GM19324 (cell line): ENCODE measurements around the gene TBCD.

ENCODE experiments used
- ATAC-seq: cut with Tn5 transposase; IDR thresholded peaks from one replicate; pipeline ENCODE4 v1.9.1; 2021; ENCODE audit warnings: mild to moderate bottlenecking, moderate library complexity; ENCODE audit not compliant: unreplicated experiment, low FRiP score

The TBCD gene

GRCh38 chr17:82917699-82918345 lies 166.0 kb downstream of the TBCD start:
- no peak for ATAC-seq

DNA sequence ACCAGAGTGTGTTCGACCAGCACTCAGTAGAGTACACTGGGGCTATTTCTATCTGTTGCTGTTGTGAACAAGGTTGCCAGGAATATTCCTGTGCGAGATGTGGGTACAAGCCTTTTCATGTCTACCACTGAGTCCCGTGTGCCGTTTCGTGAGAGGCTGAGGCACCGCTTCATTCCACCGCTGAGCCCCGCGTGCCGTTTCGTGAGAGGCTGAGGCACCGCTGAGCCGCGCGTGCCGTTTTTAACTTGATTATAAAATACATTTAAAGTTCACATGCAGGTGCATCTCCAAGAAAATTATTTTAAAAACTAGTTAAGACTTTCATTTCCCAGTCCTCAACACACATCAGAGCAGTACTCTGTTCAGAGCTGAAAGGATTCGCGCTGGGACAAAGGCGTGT lies 166.6 kb downstream of the TBCD start:
- ATAC-seq, result no peak

- ATAC-seq, result no peak
Observed at GRCh38 chr17:82920150-82920549, 168.3 kb downstream of the TBCD start.

GRCh38 chr17:82920715-82921114 lies 168.8 kb downstream of the TBCD start:
- ATAC-seq, result no peak

GRCh38 chr17:82921426-82921825 lies 169.6 kb downstream of the TBCD start:
- no peak for ATAC-seq

GRCh38 chr17:82922646-82923045 lies 170.8 kb downstream of the TBCD start:
- no peak for ATAC-seq

DNA sequence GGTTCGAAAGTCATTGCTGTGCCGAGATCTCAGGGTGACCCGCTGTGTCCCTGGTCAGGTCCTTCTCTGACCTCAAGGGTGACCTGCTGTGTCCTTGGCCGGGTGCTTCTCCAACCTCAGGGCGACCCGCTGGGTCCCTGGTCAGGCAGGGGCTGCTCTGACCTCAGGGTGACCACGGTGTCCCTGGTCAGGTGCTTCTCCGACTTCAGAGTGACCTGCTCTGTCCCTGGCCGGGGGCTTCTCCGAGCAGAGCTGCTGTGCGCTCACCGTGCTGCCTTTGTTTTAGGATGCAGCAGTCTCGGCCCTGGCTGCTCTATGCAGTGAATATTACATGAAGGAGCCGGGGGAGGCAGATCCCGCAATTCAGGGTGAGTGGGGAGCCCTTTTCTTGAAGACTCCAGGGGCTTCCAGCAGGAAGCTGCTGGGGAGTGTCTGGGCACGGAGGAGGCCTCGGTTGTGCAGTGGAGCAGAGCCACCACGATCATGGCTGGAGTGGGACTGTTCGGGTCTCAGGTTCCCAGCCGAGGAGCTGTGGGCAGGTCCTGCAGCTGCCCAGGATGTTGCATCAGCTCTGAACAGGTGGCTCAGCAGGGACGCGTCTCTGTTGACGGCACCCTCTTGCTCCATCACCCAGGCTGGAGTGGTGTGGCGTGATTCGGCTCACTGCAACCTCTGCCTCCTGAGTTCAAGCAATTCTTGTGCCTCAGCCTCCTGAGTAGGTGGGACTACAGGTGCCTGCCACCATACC lies 171.7 kb downstream of the TBCD start:
- no peak for ATAC-seq

GRCh38 chr17:82924214-82924613 lies 172.3 kb downstream of the TBCD start:
- no peak for ATAC-seq

- ATAC-seq, result no peak
Observed at GRCh38 chr17:82924812-82925211, 172.9 kb downstream of the TBCD start.

DNA sequence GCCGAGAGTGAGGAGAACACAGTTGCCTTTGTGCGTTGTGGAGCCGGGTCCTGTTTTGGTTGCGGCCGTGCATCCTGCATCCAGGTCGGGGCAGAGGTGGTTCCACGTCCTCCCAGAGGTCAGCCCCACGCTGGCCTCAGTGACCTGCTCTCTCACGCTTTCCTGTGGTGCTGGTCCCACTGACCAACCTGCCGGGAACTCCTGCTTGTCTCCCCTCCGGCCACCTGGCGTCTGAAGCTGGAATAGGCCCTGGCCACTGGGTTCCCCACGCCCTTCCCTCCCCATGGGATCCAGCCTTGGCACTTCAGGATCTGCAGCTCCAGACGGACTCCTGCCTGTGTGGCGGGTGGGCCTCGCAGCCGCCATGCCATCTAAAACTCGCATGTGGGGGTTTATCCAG lies 173.5 kb downstream of the TBCD start:
- ATAC-seq, result no peak

GRCh38 chr17:82926081-82926480 lies 174.2 kb downstream of the TBCD start:
- no peak for ATAC-seq

- ATAC-seq, result no peak
Observed at GRCh38 chr17:82926716-82927115, 174.9 kb downstream of the TBCD start.

- no peak for ATAC-seq
Observed at GRCh38 chr17:82927311-82927660, 175.4 kb downstream of the TBCD start.

DNA sequence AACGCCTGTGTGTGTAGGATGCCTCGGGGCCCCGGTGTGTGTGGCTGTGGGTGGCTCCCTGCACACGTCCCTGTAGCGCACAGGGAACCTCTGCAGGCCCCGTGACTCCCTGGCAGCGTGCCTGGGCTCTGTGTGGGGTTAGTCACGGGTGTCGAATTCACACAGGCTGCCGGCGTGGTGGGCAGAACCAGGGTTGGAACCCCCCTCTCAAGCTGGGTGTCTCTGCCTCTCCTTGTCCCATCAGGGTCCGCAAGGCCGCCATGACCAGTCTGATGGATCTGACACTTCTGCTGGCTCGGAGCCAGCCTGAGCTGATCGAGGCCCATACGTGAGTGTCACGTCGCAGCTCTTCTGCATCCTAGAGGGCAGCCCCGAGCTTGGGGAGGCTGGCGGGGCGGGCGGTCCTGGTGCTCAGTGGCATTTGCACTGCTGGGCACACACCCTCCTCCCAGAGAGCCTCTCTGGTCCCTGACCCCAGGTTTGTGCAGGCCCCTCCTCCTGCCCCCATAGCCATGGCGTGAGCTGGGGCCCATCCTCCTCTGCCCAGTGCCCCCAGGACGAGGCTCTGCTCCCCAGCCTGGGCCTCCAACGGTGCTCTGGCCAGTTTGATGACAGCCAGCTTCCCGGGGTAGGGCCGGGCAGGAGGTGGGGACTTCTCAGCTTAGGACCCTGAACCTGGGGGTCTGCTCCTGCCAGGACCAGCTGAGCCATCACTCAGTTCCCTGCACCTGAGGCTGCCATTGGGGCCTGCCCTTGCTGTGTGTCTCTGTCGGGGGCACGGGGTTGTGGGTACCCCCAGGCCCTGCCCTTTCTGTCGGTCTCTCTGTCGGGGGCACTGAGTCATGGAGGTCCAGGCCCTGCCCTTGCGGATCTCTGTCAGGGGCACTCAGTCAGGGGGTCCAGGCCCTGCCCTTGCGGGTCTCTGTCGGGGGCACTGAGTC lies 176.1 kb downstream of the TBCD start:
- no peak for ATAC-seq

- no peak for ATAC-seq
Observed at GRCh38 chr17:82929011-82929622, 177.3 kb downstream of the TBCD start.

DNA sequence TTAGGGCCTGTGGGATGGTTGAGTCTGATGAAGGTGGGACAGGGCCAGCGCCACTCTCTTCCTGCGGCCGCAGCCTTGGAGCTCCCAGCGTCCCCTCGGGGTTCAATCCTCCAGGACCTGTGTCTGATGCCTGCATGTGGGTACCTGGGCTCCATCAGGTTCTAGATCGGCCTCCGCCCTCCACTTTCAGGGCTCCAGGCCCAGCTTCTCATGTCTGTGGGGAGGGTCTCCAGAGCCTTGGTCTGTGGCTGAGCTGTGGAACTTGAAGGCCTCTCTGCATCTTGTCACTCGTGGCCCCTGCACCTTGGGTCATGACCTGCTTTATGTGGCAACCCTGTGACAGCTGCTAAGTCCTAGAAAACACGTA lies 177.8 kb downstream of the TBCD start:
- ATAC-seq, result no peak

DNA sequence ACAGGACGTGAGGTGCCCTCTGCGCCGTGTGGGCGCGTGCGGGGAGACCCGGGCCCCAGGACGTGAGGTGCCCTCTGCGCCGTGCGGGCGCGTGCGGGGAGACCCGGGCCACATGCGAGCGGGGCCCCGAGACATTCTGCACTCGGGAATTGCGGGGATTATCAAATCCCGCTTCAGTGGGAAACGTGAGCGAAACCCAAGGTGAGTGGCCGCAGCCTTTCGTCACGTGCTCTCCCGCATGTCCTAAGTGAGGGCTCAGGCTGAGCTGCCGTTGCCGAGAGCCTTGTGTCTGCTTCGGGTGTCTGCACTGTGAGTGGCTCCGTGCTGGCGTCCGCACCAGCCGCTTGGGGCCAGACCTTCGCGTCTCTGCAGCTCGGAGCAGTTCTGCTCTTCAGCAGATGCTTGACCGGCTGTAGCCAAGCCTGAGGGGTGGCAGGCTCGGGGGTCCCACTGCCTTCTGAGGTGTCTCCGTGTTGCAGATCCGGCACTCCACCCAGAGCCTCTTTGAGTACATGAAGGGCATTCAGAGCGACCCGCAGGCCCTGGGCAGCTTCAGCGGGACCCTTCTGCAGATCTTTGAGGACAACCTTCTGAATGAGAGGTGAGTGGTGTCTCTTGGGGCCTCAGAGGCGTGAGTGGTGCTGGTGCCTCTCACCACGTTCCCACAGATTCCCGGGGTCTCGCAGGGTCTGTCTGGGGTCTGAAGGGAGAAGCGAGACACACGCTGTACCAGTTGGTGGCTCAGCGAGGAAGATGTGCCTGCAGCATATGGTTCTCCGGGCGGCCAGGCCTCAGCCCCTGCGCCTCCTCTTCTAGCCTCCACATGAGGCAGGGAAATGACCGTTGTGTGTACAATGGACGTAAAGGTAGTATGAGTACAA lies 178.4 kb downstream of the TBCD start:
- ATAC-seq, result no peak

- no peak for ATAC-seq
Observed at GRCh38 chr17:82930924-82931698, 179.2 kb downstream of the TBCD start.
